CD14-positive monocyte (primary cell): Measurements from ENCODE around the gene SGMS1. TPM values are rescaled to one million over a fixed set of nuclear protein-coding genes. Genes with fewer than 3 reads are reported as not detected.
"Not testable (repeated sequence)": the region's sequence is repeated elsewhere in the genome, so short reads cannot be mapped to it uniquely, and the experiment has no call there.

Experiments used
- DNase-seq, 3 donors: peaks; one replicate each; pipeline ENCODE4 v3.0.0-alpha.2; 2011 to 2022
- H2AFZ ChIP-seq: 2 replicates; pipeline ENCODE4 v1.6.0; 2012; ENCODE audit warnings: mild to moderate bottlenecking, low read depth, low read length, inconsistent platforms; ENCODE audit not compliant: insufficient read depth, poor library complexity, severe bottlenecking
- H3K27ac ChIP-seq, 2 donors: 1 replicate in 1 of 2; 2 replicates in 1 of 2; pipeline ENCODE4 v1.5.1; 2012 to 2013; ENCODE audit warnings: low read length in 2 of 2, control low read depth in 1 of 2, inconsistent platforms in 1 of 2, low read depth in 1 of 2, mild to moderate bottlenecking in 1 of 2
- H3K27me3 ChIP-seq, 2 donors: one replicate each; pipeline versions ENCODE4 v1.6.0 to v1.6.1; 2011 to 2013; ENCODE audit warnings: low read length in 2 of 2; ENCODE audit not compliant: control insufficient read depth in 2 of 2, insufficient read depth in 2 of 2
- H3K36me3 ChIP-seq, 2 donors: replicated peaks in 1 of 2; 1 replicate in 1 of 2; 2 replicates in 1 of 2; pipeline versions ENCODE4 v1.5.1 to v1.6.1; 2012 to 2013; ENCODE audit warnings: low read length in 2 of 2, control low read depth in 1 of 2, inconsistent platforms in 1 of 2, mild to moderate bottlenecking in 1 of 2; ENCODE audit not compliant: insufficient read depth in 2 of 2, control insufficient read depth in 1 of 2
- H3K4me1 ChIP-seq, 2 donors: 1 replicate in 1 of 2; 2 replicates in 1 of 2; pipeline versions ENCODE4 v1.5.1 to v1.6.1; 2012 to 2013; ENCODE audit warnings: low read length in 2 of 2, control low read depth in 1 of 2, inconsistent platforms in 1 of 2, mild to moderate bottlenecking in 1 of 2, moderate library complexity in 1 of 2; ENCODE audit not compliant: insufficient read depth in 2 of 2, control insufficient read depth in 1 of 2
- H3K4me2 ChIP-seq: replicated peaks from 2 replicates; pipeline ENCODE3; 2012; ENCODE audit warnings: low read length, moderate library complexity, mild to moderate bottlenecking; ENCODE audit not compliant: poor library complexity, severe bottlenecking; ENCODE audit errors: extremely low read depth
- H3K4me3 ChIP-seq, 3 experiments: fragments of 200-600 bp in 1 of 3; sonication (generic) in 1 of 3; replicated peaks in 1 of 3; 1 replicate in 2 of 3; 2 replicates in 1 of 3; pipeline ENCODE4 v1.5.1; 2011 to 2013; ENCODE audit warnings: low read length in 3 of 3, mild to moderate bottlenecking in 3 of 3, control low read depth in 2 of 3, low read depth in 2 of 3, inconsistent platforms in 1 of 3, moderate library complexity in 1 of 3
- H3K79me2 ChIP-seq: 2 replicates; pipeline ENCODE4 v1.6.0; 2012; ENCODE audit warnings: mild to moderate bottlenecking, control low read depth, inconsistent platforms, low read length, moderate library complexity; ENCODE audit not compliant: insufficient read depth
- H3K9ac ChIP-seq: 2 replicates; pipeline ENCODE4 v1.6.0; 2017; ENCODE audit warnings: low read length, mild to moderate bottlenecking; ENCODE audit not compliant: insufficient read depth, poor library complexity, severe bottlenecking
- H3K9me3 ChIP-seq, 2 donors: replicated peaks in 1 of 2; 1 replicate in 1 of 2; 2 replicates in 1 of 2; pipeline versions ENCODE4 v1.5.1 to v1.6.1; 2012 to 2013; ENCODE audit warnings: low read length in 2 of 2, control low read depth in 1 of 2; ENCODE audit not compliant: control insufficient read depth in 1 of 2, insufficient read depth in 1 of 2
- H4K20me1 ChIP-seq: 2 replicates; pipeline ENCODE4 v1.6.0; 2012; ENCODE audit warnings: mild to moderate bottlenecking, low read length, control low read depth, moderate library complexity; ENCODE audit not compliant: insufficient read depth
- H3K27ac Mint-ChIP-seq, 7 donors: one replicate each; pipeline ENCODE4 v1.8.0; 2020; ENCODE audit warnings: mild to moderate bottlenecking in 7 of 7, mixed read lengths in 7 of 7, moderate library complexity in 6 of 7, inconsistent platforms in 2 of 7
- H3K27me3 Mint-ChIP-seq, 3 donors: one replicate each; pipeline ENCODE4 v1.8.0; 2021 to 2022; ENCODE audit warnings: low read depth in 3 of 3, mild to moderate bottlenecking in 3 of 3, mixed read lengths in 3 of 3, moderate library complexity in 3 of 3, inconsistent platforms in 1 of 3
- H3K36me3 Mint-ChIP-seq, 2 donors: one replicate each; pipeline ENCODE4 v1.8.0; 2020; ENCODE audit warnings: mixed read lengths in 2 of 2, inconsistent platforms in 1 of 2, mild to moderate bottlenecking in 1 of 2
- H3K4me1 Mint-ChIP-seq: one replicate; pipeline ENCODE4 v1.8.0; 2020; ENCODE audit warnings: mild to moderate bottlenecking, mixed read lengths
- H3K4me3 Mint-ChIP-seq, 2 donors: one replicate each; pipeline ENCODE4 v1.8.0; 2020; ENCODE audit warnings: mild to moderate bottlenecking in 2 of 2, mixed read lengths in 2 of 2, moderate library complexity in 1 of 2
- H3K9me3 Mint-ChIP-seq, 7 donors: one replicate each; pipeline ENCODE4 v1.8.0; 2020 to 2022; ENCODE audit warnings: mixed read lengths in 7 of 7, mild to moderate bottlenecking in 6 of 7, moderate library complexity in 6 of 7, inconsistent platforms in 2 of 7
- CTCF ChIP-seq: fragments of 200-600 bp; IDR thresholded peaks from one replicate; pipeline ENCODE4 v1.8.0; 2022; ENCODE audit warnings: antibody characterized with exemption, mild to moderate bottlenecking
- WGBS: methylation state at CpG from one replicate; pipeline ENCODE4 v1.1.5; 2013; ENCODE audit warnings: missing lambda C conversion rate; ENCODE audit not compliant: insufficient coverage; 5-methylcytosine and 5-hydroxymethylcytosine counted together
- intact Hi-C, 2 donors: fragments of 100-400 bp; cut with micrococcal nuclease; formaldehyde crosslinking; loops; one replicate each; pipeline versions ENCODE4 v1.15.0 to v1.15.1; 2023
- polyA plus RNA-seq, 3 donors: library from polyadenylated mRNA; depleted of rRNA in 1 of 3; unstranded in 2 of 3; stranded (reverse) in 1 of 3; fragments of 300-500 nt in 2 of 3; fragments of >200 nt in 1 of 3; fragmentation: Illumina TruSeq in 2 of 3; gene quantifications; 1 replicate in 2 of 3; 2 replicates in 1 of 3; pipeline ENCODE4 v1.2.3, GENCODE V29; 2012 to 2021

SGMS1 gene
- polyA plus RNA-seq, 3 donors: 19.5 to 20.6 (median 20.4) TPM

GRCh38 chr10:50572017-50572491 is 51.7 kb downstream of the SGMS1 start:
- no peak overlapping the region for H3K4me3 Mint-ChIP-seq
- Histone ChIP-seq H2AFZ (no peak overlapping the region), H3K4me2 (no peak overlapping the region), H3K4me3 (no peak overlapping the region), H3K36me3 (no peaks in the 10 kb centered on the region), H3K79me2 (peaks cover 5% of the 10 kb centered on the region), H3K9ac (no peak overlapping the region), H3K4me1 (peaks cover 2 to 3% of the 10 kb centered on the region in 2 donors), H3K27ac (no peak overlapping the region), H3K27me3 (no peaks in the 10 kb centered on the region), H4K20me1 (peaks cover 65% of the 10 kb centered on the region), H3K9me3 (no peaks in the 10 kb centered on the region)
- H3K27me3 Mint-ChIP-seq: peaks cover 0 to 2% (median 0%) of the 10 kb centered on the region in 3 donors
- intact Hi-C loops: no loop called here
- DNase-seq: no peak
- TF ChIP-seq CTCF: no peak
- H3K36me3 Mint-ChIP-seq: peaks cover 0 to 6% of the 10 kb centered on the region in 2 donors
- H3K27ac Mint-ChIP-seq: no peak overlapping the region
- H3K4me1 Mint-ChIP-seq: peaks cover 5% of the 10 kb centered on the region
- WGBS: no CpG with 5 or more reads among the region's 2 CpGs
- H3K9me3 Mint-ChIP-seq: peaks cover 0 to 3% (median 0%) of the 10 kb centered on the region in 7 donors

GRCh38 chr10:50568750-50569149 is 55.0 kb downstream of the SGMS1 start:
- H3K9me3 ChIP-seq, H3K4me3 Mint-ChIP-seq, H3K36me3 Mint-ChIP-seq, H3K36me3 ChIP-seq, H3K27me3 Mint-ChIP-seq, H3K27me3 ChIP-seq, DNase-seq, H3K4me2 ChIP-seq, intact Hi-C loops, H3K4me1 ChIP-seq, H3K27ac ChIP-seq, H3K4me1 Mint-ChIP-seq, H3K79me2 ChIP-seq, H3K4me3 ChIP-seq, H3K9ac ChIP-seq, H3K27ac Mint-ChIP-seq, H3K9me3 Mint-ChIP-seq, H2AFZ ChIP-seq: not testable (repeated sequence)
- no CpG with 5 or more reads among the region's 4 CpGs for WGBS
- peaks cover 41% of the 10 kb centered on the region for H4K20me1 ChIP-seq
